Activated CD4-positive, alpha-beta T cell treated with anti-CD3 and anti-CD28 coated beads for 36 hours (primary cell): ENCODE measurements around the gene METTL8. TPM values are rescaled to one million over a fixed set of nuclear protein-coding genes. Genes with fewer than 3 reads are reported as not detected.
A peak's percentile ranks its signal among the peaks of the same experiment; 100 is the strongest.

Source experiments
- ATAC-seq: fragments of 200-7000 bp; cut with Tn5 transposase; one replicate; pipeline ENCODE4 v1.10.0; 2021; ENCODE audit warnings: mild to moderate bottlenecking, moderate library complexity
- CTCF ChIA-PET: fragments of 350-600 bp; sonication (Branson Sonifier 250); formaldehyde crosslinking; loops from one replicate; lab custom pipeline; 2021; ENCODE audit warnings: antibody characterized with exemption; lab: Charles Lee
- POLR2A ChIA-PET: fragments of 350-600 bp; sonication (Branson Sonifier 250); formaldehyde crosslinking; loops from one replicate; lab custom pipeline; 2021; ENCODE audit warnings: antibody characterized with exemption, inconsistent platforms; lab: Charles Lee
- DNase-seq: peaks from one replicate; pipeline ENCODE4 v3.0.0-alpha.2; 2020
- H3K27ac Mint-ChIP-seq: one replicate; pipeline ENCODE4 v1.8.0; 2021; ENCODE audit warnings: mixed read lengths
- H3K27me3 Mint-ChIP-seq: one replicate; pipeline ENCODE4 v1.8.0; 2021; ENCODE audit warnings: mixed read lengths
- H3K36me3 Mint-ChIP-seq: one replicate; pipeline ENCODE4 v1.8.0; 2021; ENCODE audit warnings: low read depth, mixed read lengths
- H3K4me1 Mint-ChIP-seq: one replicate; pipeline ENCODE4 v1.8.0; 2021; ENCODE audit warnings: mixed read lengths
- H3K4me3 Mint-ChIP-seq: one replicate; pipeline ENCODE4 v1.8.0; 2021; ENCODE audit warnings: mild to moderate bottlenecking, moderate library complexity, mixed read lengths
- H3K9me3 Mint-ChIP-seq: one replicate; pipeline ENCODE4 v1.8.0; 2021; ENCODE audit warnings: low read depth, mixed read lengths
- intact Hi-C, 2 experiments: fragments of 100-400 bp; cut with DNase I in 1 of 2; cut with micrococcal nuclease in 1 of 2; formaldehyde crosslinking; loops; one replicate each; pipeline versions ENCODE4 v1.14.2 to v1.15.1; 2022 to 2024; cut with DNase I, micrococcal nuclease
- total RNA-seq, 2 experiments: library from RNA; stranded (reverse); gene quantifications; one replicate each; pipeline ENCODE4 v1.2.3, GENCODE V29; 2021

The METTL8 gene
- total RNA-seq, 2 experiments from 2014 or later: 39.5 to 47.9 TPM

- POLR2A ChIA-PET: no interaction called here
- DNase-seq (no peak), ATAC-seq (no peak)
- Mint-ChIP-seq H3K36me3 (peaks cover 12% of the 10 kb centered on the region), H3K9me3 (peaks cover 2% of the 10 kb centered on the region), H3K4me1 (peaks cover 22% of the 10 kb centered on the region), H3K27ac (no peak overlapping the region), H3K4me3 (no peak overlapping the region), H3K27me3 (no peaks in the 10 kb centered on the region)
- CTCF ChIA-PET: interaction anchor here (0.5 to 1.5 kb wide), 3 partner anchors 12 to 177 kb away, joined by 3 to 5 read pairs (median 5); no protein-coding TSS in a partner anchor
- intact Hi-C loops: no loop called here
These were observed 22.6 kb downstream of the METTL8 start for GRCh38 chr2:171411214-171411613.

- ChIA-PET CTCF (interaction anchor here (0.6 to 1.5 kb wide), 5 partner anchors 12 to 277 kb away, joined by 3 to 5 read pairs (median 3); partner anchors contain the start of genes DCAF17 and METTL8), POLR2A (no interaction called here)
- no peak overlapping the region for H3K4me3 Mint-ChIP-seq
- no peak overlapping the region for H3K27ac Mint-ChIP-seq
- H3K9me3 Mint-ChIP-seq: peaks cover 2% of the 10 kb centered on the region
- no peak for DNase-seq
- no peaks in the 10 kb centered on the region for H3K27me3 Mint-ChIP-seq
- peaks cover 11% of the 10 kb centered on the region for H3K36me3 Mint-ChIP-seq
- intact Hi-C loops: no loop called here
- peaks cover 19% of the 10 kb centered on the region for H3K4me1 Mint-ChIP-seq
- ATAC-seq: no peak
These were observed 23.2 kb downstream of the METTL8 start for GRCh38 chr2:171410624-171411023.

- H3K4me3 Mint-ChIP-seq: no peak overlapping the region
- POLR2A ChIA-PET: no interaction called here
- H3K4me1 Mint-ChIP-seq: peaks cover 23% of the 10 kb centered on the region
These were observed 23.7 kb downstream of the METTL8 start for GRCh38 chr2:171410101-171410500.

GRCh38 chr2:171409436-171409971 lies 24.3 kb downstream of the METTL8 start:
- peaks cover 11% of the 10 kb centered on the region for H3K36me3 Mint-ChIP-seq

More at GRCh38 chr2:171410101-171410500, 23.7 kb downstream of the METTL8 start:
- no peak for ATAC-seq
- Mint-ChIP-seq H3K9me3 (peaks cover 2% of the 10 kb centered on the region), H3K27ac (no peak overlapping the region), H3K27me3 (no peaks in the 10 kb centered on the region), H3K36me3 (peaks cover 11% of the 10 kb centered on the region)
- CTCF ChIA-PET: interaction anchor here (0.6 to 1.5 kb wide), 4 partner anchors 11 to 276 kb away, joined by 3 to 5 read pairs (median 3); partner anchors contain the start of genes DCAF17 and METTL8
- DNase-seq: no peak
- intact Hi-C loops: no loop called here

GRCh38 chr2:171407676-171408044 lies 26.1 kb downstream of the METTL8 start:
- intact Hi-C loops: no loop called here
- ATAC-seq (no peak), DNase-seq (no peak)
- Mint-ChIP-seq H3K27ac (no peak overlapping the region), H3K27me3 (no peaks in the 10 kb centered on the region), H3K9me3 (no peaks in the 10 kb centered on the region), H3K36me3 (peaks cover 15% of the 10 kb centered on the region), H3K4me3 (no peak overlapping the region), H3K4me1 (peaks cover 33% of the 10 kb centered on the region)
- CTCF ChIA-PET: interaction anchor here (0.6 to 2.1 kb wide), 6 partner anchors 9 to 472 kb away, joined by 3 to 7 read pairs (median 4); no protein-coding TSS in a partner anchor
- POLR2A ChIA-PET: no interaction called here

More at GRCh38 chr2:171409436-171409971, 24.3 kb downstream of the METTL8 start:
- peak overlapping the region; percentile 9 for H3K27ac Mint-ChIP-seq
- CTCF ChIA-PET: no interaction called here
- H3K9me3 Mint-ChIP-seq: no peaks in the 10 kb centered on the region
- peak overlapping the region; percentile 12 for H3K4me3 Mint-ChIP-seq
- intact Hi-C loops: no loop called here
- POLR2A ChIA-PET: interaction anchor here (0.6 to 0.7 kb wide), 2 partner anchors 91 to 222 kb away, joined by 3 to 4 read pairs; no protein-coding TSS in a partner anchor
- DNase-seq: no peak
- no peak for ATAC-seq
- H3K27me3 Mint-ChIP-seq: no peaks in the 10 kb centered on the region
- peaks cover 22% of the 10 kb centered on the region for H3K4me1 Mint-ChIP-seq

- POLR2A ChIA-PET: no interaction called here
- H3K4me1 Mint-ChIP-seq: peaks cover 34% of the 10 kb centered on the region
- no peak for ATAC-seq
These were observed 26.6 kb downstream of the METTL8 start for GRCh38 chr2:171407030-171407675.

GRCh38 chr2:171406044-171406443 lies 27.7 kb downstream of the METTL8 start:
- H3K9me3 Mint-ChIP-seq: peaks cover 5% of the 10 kb centered on the region
- H3K4me1 Mint-ChIP-seq: peaks cover 33% of the 10 kb centered on the region
- H3K27ac Mint-ChIP-seq: no peak overlapping the region
- ChIA-PET POLR2A (no interaction called here), CTCF (interaction anchor here (0.6 kb wide), 2 partner anchors 172 to 560 kb away, joined by 3 read pairs; no protein-coding TSS in a partner anchor)
- ATAC-seq (no peak), DNase-seq (no peak)
- H3K36me3 Mint-ChIP-seq: peaks cover 22% of the 10 kb centered on the region
- H3K4me3 Mint-ChIP-seq: no peak overlapping the region
- H3K27me3 Mint-ChIP-seq: no peaks in the 10 kb centered on the region
- intact Hi-C loops: no loop called here

More at GRCh38 chr2:171407030-171407675, 26.6 kb downstream of the METTL8 start:
- no peaks in the 10 kb centered on the region for H3K27me3 Mint-ChIP-seq
- H3K36me3 Mint-ChIP-seq: peaks cover 15% of the 10 kb centered on the region
- peaks cover under 1% of the 10 kb centered on the region for H3K9me3 Mint-ChIP-seq
- no peak overlapping the region for H3K27ac Mint-ChIP-seq
- H3K4me3 Mint-ChIP-seq: no peak overlapping the region
- intact Hi-C loops: no loop called here
- no peak for DNase-seq
- CTCF ChIA-PET: interaction anchor here (0.6 to 2.1 kb wide), 2 partner anchors 9 to 97 kb away, joined by 4 to 7 read pairs; no protein-coding TSS in a partner anchor

- peaks cover 5% of the 10 kb centered on the region for H3K9me3 Mint-ChIP-seq
These were observed 28.2 kb downstream of the METTL8 start for GRCh38 chr2:171405546-171405945.

GRCh38 chr2:171404719-171405118 lies 29.1 kb downstream of the METTL8 start:
- ATAC-seq: no peak
- CTCF ChIA-PET: no interaction called here
- Mint-ChIP-seq H3K27ac (no peak overlapping the region), H3K4me1 (peaks cover 33% of the 10 kb centered on the region), H3K27me3 (no peaks in the 10 kb centered on the region), H3K36me3 (peaks cover 22% of the 10 kb centered on the region), H3K4me3 (no peak overlapping the region), H3K9me3 (peaks cover 5% of the 10 kb centered on the region)
- DNase-seq: no peak
- intact Hi-C loops: loop anchor here in 1 of 2 experiments (5.0 kb wide), 1 partner anchor 57 kb away; no protein-coding TSS in a partner anchor
- POLR2A ChIA-PET: no interaction called here

More at GRCh38 chr2:171405546-171405945, 28.2 kb downstream of the METTL8 start:
- Mint-ChIP-seq H3K36me3 (peaks cover 22% of the 10 kb centered on the region), H3K4me1 (peaks cover 33% of the 10 kb centered on the region), H3K27ac (peak overlapping the region; percentile 7), H3K4me3 (no peak overlapping the region), H3K27me3 (no peaks in the 10 kb centered on the region)
- intact Hi-C loops: no loop called here
- ChIA-PET POLR2A (no interaction called here), CTCF (interaction anchor here (0.6 kb wide), 2 partner anchors 172 to 559 kb away, joined by 3 read pairs; no protein-coding TSS in a partner anchor)
- DNase-seq: no peak
- no peak for ATAC-seq

- intact Hi-C loops: loop anchor here in 1 of 2 experiments (5.0 kb wide), 1 partner anchor 57 kb away; no protein-coding TSS in a partner anchor
- Mint-ChIP-seq H3K27ac (no peak overlapping the region), H3K4me3 (no peak overlapping the region), H3K4me1 (peaks cover 36% of the 10 kb centered on the region), H3K27me3 (no peaks in the 10 kb centered on the region), H3K9me3 (peaks cover 5% of the 10 kb centered on the region), H3K36me3 (peaks cover 22% of the 10 kb centered on the region)
- ChIA-PET CTCF (no interaction called here), POLR2A (no interaction called here)
- ATAC-seq (no peak), DNase-seq (no peak)
These were observed 29.5 kb downstream of the METTL8 start for GRCh38 chr2:171404261-171404660.

- Mint-ChIP-seq H3K27ac (peak overlapping the region; percentile 65), H3K9me3 (peaks cover 8% of the 10 kb centered on the region), H3K4me1 (peaks cover 45% of the 10 kb centered on the region), H3K4me3 (no peak overlapping the region), H3K36me3 (peaks cover 24% of the 10 kb centered on the region), H3K27me3 (no peaks in the 10 kb centered on the region)
- ChIA-PET CTCF (no interaction called here), POLR2A (no interaction called here)
- intact Hi-C loops: loop anchor here (1.0 to 5.0 kb wide), 2 partner anchors 56 to 84 kb away; no protein-coding TSS in a partner anchor
- DNase-seq (no peak), ATAC-seq (peak; percentile 77)
These were observed 30.7 kb downstream of the METTL8 start for GRCh38 chr2:171402906-171403580.
